Loucy (cell line): ENCODE data around the gene ARHGAP19.

ENCODE experiments used
- CTCF ChIP-seq: fragments of 200-600 bp; sonication (generic); conservative IDR thresholded peaks from 2 replicates; pipeline ENCODE4 v1.5.1; 2014; ENCODE audit warnings: mild to moderate bottlenecking, antibody characterized with exemption, low read length
- EZH2phosphoT487 ChIP-seq: fragments of 200-600 bp; IDR thresholded peaks from 2 replicates; pipeline ENCODE4 v1.6.1; 2018; ENCODE audit warnings: antibody characterized with exemption, mild to moderate bottlenecking, moderate library complexity, borderline replicate concordance

- TF ChIP-seq CTCF = no peak
- TF ChIP-seq EZH2phosphoT487 = no peak
Observed at GRCh38 chr10:97238855-97239254, 53.6 kb downstream of the ARHGAP19 start.
